ENCODE results near the gene TRAF6.

TRAF6 gene

GRCh38 chr11:36500315-36500721, 9.8 kb downstream of the TRAF6 start:
- H3K9ac ChIP-seq (ENCODE audit: low read length) = no peak overlapping the region
- H3K4ac ChIP-seq (ENCODE audit: low read depth, low read length) = no peak overlapping the region
- H2AK5ac ChIP-seq (ENCODE audit: low read length) = no peak overlapping the region
- H3K4me2 ChIP-seq (ENCODE audit: low read length) = no peak overlapping the region
- no peaks in the 10 kb centered on the region for H3K27me3 ChIP-seq (ENCODE audit: insufficient read depth, low read length, poor library complexity)
- DNase-seq = peak; percentile 42
- no peaks in the 10 kb centered on the region for H3K79me2 ChIP-seq (ENCODE audit: control insufficient read depth, insufficient read depth, low read length)
- no CpG with 5 or more reads among the region's 1 CpG for WGBS (ENCODE audit: extremely low coverage, insufficient coverage, low lambda C conversion rate)
- peaks cover 1% of the 10 kb centered on the region for H3K79me1 ChIP-seq (ENCODE audit: low read length)
- H2BK15ac ChIP-seq (replicated peaks; ENCODE audit: low read depth) = no peak overlapping the region
- no peak overlapping the region for H2BK120ac ChIP-seq (ENCODE audit: low read depth, low read length)
- no peak overlapping the region for H3K23ac ChIP-seq (ENCODE audit: low read length)
- H3K4me3 ChIP-seq (ENCODE audit: low read length) = no peak overlapping the region
- no peak overlapping the region for H4K5ac ChIP-seq (ENCODE audit: low read length)
- no peak overlapping the region for H2BK5ac ChIP-seq (ENCODE audit: low read length)
- no peak overlapping the region for H4K8ac ChIP-seq (ENCODE audit: low read depth, low read length)
- H3K56ac ChIP-seq (ENCODE audit: low read length) = no peak overlapping the region
- no peaks in the 10 kb centered on the region for H3K36me3 ChIP-seq (ENCODE audit: control insufficient read depth, insufficient read depth, low read length)
- H3K4me1 ChIP-seq (ENCODE audit: control insufficient read depth, low read depth, low read length) = no peaks in the 10 kb centered on the region
- no peak overlapping the region for H3K27ac ChIP-seq (ENCODE audit: low read depth, low read length)
- H3K18ac ChIP-seq (ENCODE audit: low read length) = no peak overlapping the region

GRCh38 chr11:36499315-36499714, 10.8 kb downstream of the TRAF6 start:
- WGBS (ENCODE audit: extremely low coverage, insufficient coverage, low lambda C conversion rate) = no CpG with 5 or more reads among the region's 4 CpGs
- no peak overlapping the region for H3K4me2 ChIP-seq (ENCODE audit: low read length)
- no peak overlapping the region for H2AK5ac ChIP-seq (ENCODE audit: low read length)
- no peak overlapping the region for H2BK5ac ChIP-seq (ENCODE audit: low read length)
- H3K27ac ChIP-seq (ENCODE audit: low read depth, low read length) = no peak overlapping the region
- H3K79me1 ChIP-seq (ENCODE audit: low read length) = peaks cover 1% of the 10 kb centered on the region
- H4K5ac ChIP-seq (ENCODE audit: low read length) = no peak overlapping the region
- no peak overlapping the region for H3K56ac ChIP-seq (ENCODE audit: low read length)
- H3K79me2 ChIP-seq (ENCODE audit: control insufficient read depth, insufficient read depth, low read length) = no peaks in the 10 kb centered on the region
- no peak overlapping the region for H3K4me3 ChIP-seq (ENCODE audit: low read length)
- H3K27me3 ChIP-seq (ENCODE audit: insufficient read depth, low read length, poor library complexity) = no peaks in the 10 kb centered on the region
- no peak overlapping the region for H4K8ac ChIP-seq (ENCODE audit: low read depth, low read length)
- DNase-seq = no peak
- H3K9ac ChIP-seq (ENCODE audit: low read length) = no peak overlapping the region
- no peak overlapping the region for H3K4ac ChIP-seq (ENCODE audit: low read depth, low read length)
- no peak overlapping the region for H3K23ac ChIP-seq (ENCODE audit: low read length)
- H3K18ac ChIP-seq (ENCODE audit: low read length) = no peak overlapping the region
- no peak overlapping the region for H2BK15ac ChIP-seq (replicated peaks; ENCODE audit: low read depth)
- no peaks in the 10 kb centered on the region for H3K36me3 ChIP-seq (ENCODE audit: control insufficient read depth, insufficient read depth, low read length)
- H2BK120ac ChIP-seq (ENCODE audit: low read depth, low read length) = no peak overlapping the region
- H3K4me1 ChIP-seq (ENCODE audit: control insufficient read depth, low read depth, low read length) = no peaks in the 10 kb centered on the region

- Histone ChIP-seq H3K27ac (ENCODE audit: low read depth, low read length) (no peak overlapping the region), H3K4me3 (ENCODE audit: low read length) (no peak overlapping the region), H3K4ac (ENCODE audit: low read depth, low read length) (no peak overlapping the region), H3K79me2 (ENCODE audit: control insufficient read depth, insufficient read depth, low read length) (no peaks in the 10 kb centered on the region), H2BK5ac (ENCODE audit: low read length) (no peak overlapping the region), H3K79me1 (ENCODE audit: low read length) (peaks cover 1% of the 10 kb centered on the region), H3K27me3 (ENCODE audit: insufficient read depth, low read length, poor library complexity) (no peaks in the 10 kb centered on the region), H2AK5ac (ENCODE audit: low read length) (no peak overlapping the region), H2BK120ac (ENCODE audit: low read depth, low read length) (no peak overlapping the region), H3K9ac (ENCODE audit: low read length) (no peak overlapping the region), H3K18ac (ENCODE audit: low read length) (no peak overlapping the region), H3K56ac (ENCODE audit: low read length) (no peak overlapping the region), H2BK15ac (replicated peaks; ENCODE audit: low read depth) (no peak overlapping the region), H3K36me3 (ENCODE audit: control insufficient read depth, insufficient read depth, low read length) (no peaks in the 10 kb centered on the region), H3K4me2 (ENCODE audit: low read length) (no peak overlapping the region), H4K5ac (ENCODE audit: low read length) (no peak overlapping the region), H4K8ac (ENCODE audit: low read depth, low read length) (no peak overlapping the region), H3K23ac (ENCODE audit: low read length) (no peak overlapping the region), H3K4me1 (ENCODE audit: control insufficient read depth, low read depth, low read length) (no peaks in the 10 kb centered on the region)
- WGBS (ENCODE audit: extremely low coverage, insufficient coverage, low lambda C conversion rate) = no CpG with 5 or more reads among the region's 1 CpG
- no peak for DNase-seq
These were observed 11.4 kb downstream of the TRAF6 start for GRCh38 chr11:36498721-36499120.

GRCh38 chr11:36493332-36493731, 16.7 kb downstream of the TRAF6 start:
- Histone ChIP-seq H3K18ac (ENCODE audit: low read length) (no peak overlapping the region), H3K79me2 (ENCODE audit: control insufficient read depth, insufficient read depth, low read length) (no peaks in the 10 kb centered on the region), H3K4me2 (ENCODE audit: low read length) (no peak overlapping the region), H3K27me3 (ENCODE audit: insufficient read depth, low read length, poor library complexity) (no peaks in the 10 kb centered on the region), H2BK5ac (ENCODE audit: low read length) (no peak overlapping the region), H3K27ac (ENCODE audit: low read depth, low read length) (no peak overlapping the region), H3K4me1 (ENCODE audit: control insufficient read depth, low read depth, low read length) (no peaks in the 10 kb centered on the region), H3K4me3 (ENCODE audit: low read length) (no peak overlapping the region), H3K36me3 (ENCODE audit: control insufficient read depth, insufficient read depth, low read length) (no peaks in the 10 kb centered on the region), H2AK5ac (ENCODE audit: low read length) (no peak overlapping the region), H3K79me1 (ENCODE audit: low read length) (no peaks in the 10 kb centered on the region), H2BK15ac (replicated peaks; ENCODE audit: low read depth) (no peak overlapping the region), H4K8ac (ENCODE audit: low read depth, low read length) (no peak overlapping the region), H4K5ac (ENCODE audit: low read length) (no peak overlapping the region), H2BK120ac (ENCODE audit: low read depth, low read length) (no peak overlapping the region), H3K56ac (ENCODE audit: low read length) (no peak overlapping the region), H3K9ac (ENCODE audit: low read length) (no peak overlapping the region), H3K4ac (ENCODE audit: low read depth, low read length) (no peak overlapping the region), H3K23ac (ENCODE audit: low read length) (no peak overlapping the region)
- DNase-seq = no peak

GRCh38 chr11:36492724-36493304, 17.3 kb downstream of the TRAF6 start:
- H4K5ac ChIP-seq (ENCODE audit: low read length) = no peak overlapping the region
- H3K9ac ChIP-seq (ENCODE audit: low read length) = no peak overlapping the region
- H3K79me2 ChIP-seq (ENCODE audit: control insufficient read depth, insufficient read depth, low read length) = no peaks in the 10 kb centered on the region
- no peak overlapping the region for H3K56ac ChIP-seq (ENCODE audit: low read length)
- H2BK5ac ChIP-seq (ENCODE audit: low read length) = no peak overlapping the region
- no peak overlapping the region for H2BK120ac ChIP-seq (ENCODE audit: low read depth, low read length)
- H3K79me1 ChIP-seq (ENCODE audit: low read length) = no peaks in the 10 kb centered on the region
- H3K4me3 ChIP-seq (ENCODE audit: low read length) = no peak overlapping the region
- no peaks in the 10 kb centered on the region for H3K36me3 ChIP-seq (ENCODE audit: control insufficient read depth, insufficient read depth, low read length)
- H2AK5ac ChIP-seq (ENCODE audit: low read length) = no peak overlapping the region
- H3K27ac ChIP-seq (ENCODE audit: low read depth, low read length) = no peak overlapping the region
- H3K4me1 ChIP-seq (ENCODE audit: control insufficient read depth, low read depth, low read length) = no peaks in the 10 kb centered on the region
- H3K4me2 ChIP-seq (ENCODE audit: low read length) = no peak overlapping the region
- H3K4ac ChIP-seq (ENCODE audit: low read depth, low read length) = no peak overlapping the region
- H3K18ac ChIP-seq (ENCODE audit: low read length) = no peak overlapping the region
- no peak overlapping the region for H3K23ac ChIP-seq (ENCODE audit: low read length)
- H3K27me3 ChIP-seq (ENCODE audit: insufficient read depth, low read length, poor library complexity) = no peaks in the 10 kb centered on the region
- H4K8ac ChIP-seq (ENCODE audit: low read depth, low read length) = no peak overlapping the region
- H2BK15ac ChIP-seq (replicated peaks; ENCODE audit: low read depth) = no peak overlapping the region
- peak; percentile 54 for DNase-seq

GRCh38 chr11:36490026-36490806, 19.9 kb downstream of the TRAF6 start:
- Histone ChIP-seq H4K8ac (ENCODE audit: low read depth, low read length) (no peak overlapping the region), H3K4me1 (ENCODE audit: control insufficient read depth, low read depth, low read length) (no peaks in the 10 kb centered on the region), H3K4me2 (ENCODE audit: low read length) (no peak overlapping the region), H3K27ac (ENCODE audit: low read depth, low read length) (no peak overlapping the region), H2BK15ac (replicated peaks; ENCODE audit: low read depth) (no peak overlapping the region), H3K4ac (ENCODE audit: low read depth, low read length) (no peak overlapping the region), H2AK5ac (ENCODE audit: low read length) (no peak overlapping the region), H3K27me3 (ENCODE audit: insufficient read depth, low read length, poor library complexity) (no peaks in the 10 kb centered on the region), H3K36me3 (ENCODE audit: control insufficient read depth, insufficient read depth, low read length) (peaks cover under 1% of the 10 kb centered on the region), H3K4me3 (ENCODE audit: low read length) (no peak overlapping the region), H4K5ac (ENCODE audit: low read length) (no peak overlapping the region), H3K9ac (ENCODE audit: low read length) (no peak overlapping the region), H3K56ac (ENCODE audit: low read length) (no peak overlapping the region), H3K79me1 (ENCODE audit: low read length) (no peaks in the 10 kb centered on the region), H2BK120ac (ENCODE audit: low read depth, low read length) (no peak overlapping the region), H3K23ac (ENCODE audit: low read length) (no peak overlapping the region), H2BK5ac (ENCODE audit: low read length) (no peak overlapping the region), H3K79me2 (ENCODE audit: control insufficient read depth, insufficient read depth, low read length) (no peaks in the 10 kb centered on the region), H3K18ac (ENCODE audit: low read length) (no peak overlapping the region)
- no CpG with 5 or more reads among the region's 16 CpGs for WGBS (ENCODE audit: extremely low coverage, insufficient coverage, low lambda C conversion rate)
- no peak for DNase-seq
